GM12878 (cell line): Measurements from ENCODE around the gene AADACL2. TPM values are rescaled to one million over a fixed set of nuclear protein-coding genes. Genes with fewer than 3 reads are reported as not detected.

Source experiments
- ATAC-seq: fragments of 200-7000 bp; cut with Tn5 transposase; 3 replicates; pipeline ENCODE4 v1.9.1; 2020; ENCODE audit warnings: mild to moderate bottlenecking, moderate library complexity
- BruUV-seq: library from RNA; stranded (reverse); fragments of 400-500 nt; replicated peaks from 2 replicates; lab custom pipeline; 2021; lab: Mats Ljungman, UMichigan
- CTCF ChIA-PET: fragments of 300-600 bp; sonication (Branson Sonifier 250); formaldehyde crosslinking; extraction: SDS; loops from one replicate; lab custom pipeline; 2021; ENCODE audit warnings: inconsistent platforms; lab: Yijun Ruan, JAX
- POLR2A ChIA-PET: fragments of 350-600 bp; formaldehyde crosslinking; extraction: SDS; loops from one replicate; lab custom pipeline; 2021; ENCODE audit warnings: inconsistent platforms; lab: Charles Lee
- RAD21 ChIA-PET: fragments of 300-600 bp; sonication (Branson Sonifier 250); formaldehyde crosslinking; loops from one replicate; lab custom pipeline; 2023; ENCODE audit warnings: antibody characterized with exemption; ENCODE audit not compliant: unreplicated experiment; lab: Charles Lee
- SMC1A ChIA-PET: fragments of 300-600 bp; sonication (Branson Sonifier 250); formaldehyde crosslinking; loops from one replicate; lab custom pipeline; 2023; ENCODE audit not compliant: unreplicated experiment, uncharacterized antibody; lab: Charles Lee
- DNase-seq: peaks from one replicate; pipeline ENCODE4 v3.0.0-alpha.2; 2011; ENCODE audit warnings: low read depth, low spot score
- FAIRE-seq: peaks from 3 replicates; lab custom pipeline; 2011; peaks lifted over from hg19 to GRCh38; lab: Jason Lieb, UNC
- H2AFZ ChIP-seq: 2 replicates; pipeline ENCODE4 v1.6.0; 2011; ENCODE audit warnings: low read depth, low read length, control low read depth; ENCODE audit not compliant: control insufficient read depth
- H3K27ac ChIP-seq: 2 replicates; pipeline ENCODE4 v1.5.1; 2011; ENCODE audit warnings: control low read depth; ENCODE audit not compliant: control insufficient read depth, insufficient read depth
- H3K27me3 ChIP-seq, 2 experiments: replicated peaks in 1 of 2; 2 replicates each; pipeline versions ENCODE4 v1.6.0 to v1.6.1; 2011; ENCODE audit warnings: low read length in 1 of 2; ENCODE audit not compliant: control insufficient read depth in 2 of 2, insufficient read depth in 2 of 2
- H3K36me3 ChIP-seq, 2 experiments: 2 replicates each; pipeline ENCODE4 v1.5.1; 2011; ENCODE audit warnings: low read length in 1 of 2; ENCODE audit not compliant: control insufficient read depth in 2 of 2, insufficient read depth in 2 of 2
- H3K4me1 ChIP-seq: 2 replicates; pipeline ENCODE4 v1.6.1; 2011; ENCODE audit warnings: mild to moderate bottlenecking, low read length, moderate library complexity, mixed read lengths; ENCODE audit not compliant: control insufficient read depth, insufficient read depth
- H3K4me2 ChIP-seq: 2 replicates; pipeline ENCODE4 v1.6.0; 2011; ENCODE audit warnings: control low read depth; ENCODE audit not compliant: control insufficient read depth, insufficient read depth
- H3K4me3 ChIP-seq: fragments of 200-600 bp; sonication (generic); 2 replicates; pipeline ENCODE4 v1.5.1; 2016
- H3K79me2 ChIP-seq: 2 replicates; pipeline ENCODE4 v1.6.0; 2011; ENCODE audit warnings: low read length; ENCODE audit not compliant: control insufficient read depth, insufficient read depth
- H3K9ac ChIP-seq: 2 replicates; pipeline ENCODE4 v1.8.0; 2011; ENCODE audit warnings: low read length, control low read depth, mixed read lengths; ENCODE audit not compliant: control insufficient read depth, insufficient read depth
- H3K9me3 ChIP-seq: replicated peaks from 3 replicates; pipeline ENCODE4 v1.5.1; 2011; ENCODE audit warnings: mild to moderate bottlenecking, low read length; ENCODE audit not compliant: control insufficient read depth, insufficient read depth
- H4K20me1 ChIP-seq: 2 replicates; pipeline ENCODE4 v1.6.0; 2011; ENCODE audit not compliant: control insufficient read depth, insufficient read depth
- ATF7 ChIP-seq: fragments of 450-650 bp; IDR thresholded peaks from 2 replicates; pipeline ENCODE4 v1.6.1; 2016; ENCODE audit warnings: low read depth, mild to moderate bottlenecking
- BCL11A ChIP-seq: IDR thresholded peaks from 2 replicates; pipeline ENCODE4 v1.6.1; 2011; ENCODE audit warnings: low read depth, low read length
- EP300 ChIP-seq, 2 experiments: fragments of 150-350 bp in 1 of 2; IDR thresholded peaks; 2 replicates each; pipeline ENCODE4 v1.6.1; 2011 to 2012; ENCODE audit warnings: low read depth in 2 of 2, low read length in 2 of 2, borderline replicate concordance in 1 of 2, improper control_type of control experiment in 1 of 2, inconsistent platforms in 1 of 2; ENCODE audit not compliant: control insufficient read depth in 1 of 2
- EZH2 ChIP-seq: IDR thresholded peaks from 2 replicates; pipeline ENCODE4 v1.6.1; 2012; ENCODE audit warnings: low read depth, mild to moderate bottlenecking, control low read depth, inconsistent platforms, low read length, borderline replicate concordance; ENCODE audit not compliant: control insufficient read depth
- IKZF2 ChIP-seq, 2 experiments: fragments of 450-650 bp; IDR thresholded peaks; 2 replicates each; pipeline ENCODE4 v1.6.1; 2017; ENCODE audit warnings: mild to moderate bottlenecking in 2 of 2, moderate library complexity in 2 of 2
- IRF5 ChIP-seq: fragments of 450-650 bp; IDR thresholded peaks from 2 replicates; pipeline ENCODE4 v1.6.1; 2017; ENCODE audit warnings: borderline replicate concordance
- JUNB ChIP-seq: IDR thresholded peaks from 2 replicates; pipeline ENCODE4 v1.6.1; 2016; ENCODE audit warnings: antibody characterized with exemption, mild to moderate bottlenecking
- KLF5 ChIP-seq: fragments of 450-650 bp; IDR thresholded peaks from 2 replicates; pipeline ENCODE4 v1.6.1; 2014; ENCODE audit warnings: mild to moderate bottlenecking; ENCODE audit not compliant: partially characterized antibody
- RCOR1 ChIP-seq: conservative IDR thresholded peaks from 2 replicates; pipeline ENCODE4 v1.6.1; 2012; ENCODE audit warnings: low read depth, low read length, improper control_type of control experiment
- RFX5 ChIP-seq: IDR thresholded peaks from 2 replicates; pipeline ENCODE4 v1.6.1; 2011; ENCODE audit warnings: low read depth, low read length, improper control_type of control experiment
- STAT3 ChIP-seq: IDR thresholded peaks from 2 replicates; pipeline ENCODE4 v1.6.1; 2011; ENCODE audit warnings: low read depth, low read length, improper control_type of control experiment
- YY1 ChIP-seq: IDR thresholded peaks from 2 replicates; pipeline ENCODE4 v1.6.1; 2011; ENCODE audit warnings: low read depth, mild to moderate bottlenecking, low read length
- ZBTB40 ChIP-seq: fragments of 450-650 bp; IDR thresholded peaks from 2 replicates; pipeline ENCODE4 v1.6.1; 2016; ENCODE audit warnings: mild to moderate bottlenecking, moderate library complexity, borderline replicate concordance
- WGBS: methylation state at CpG from one replicate; pipeline ENCODE4 v1.1.6; 2016; ENCODE audit warnings: low lambda C conversion rate; ENCODE audit not compliant: insufficient replicate concordance, insufficient coverage; ENCODE audit errors: missing lambda C conversion rate; 5-methylcytosine and 5-hydroxymethylcytosine counted together
- in situ Hi-C: fragments of 300-500 bp; cut with MboI; formaldehyde crosslinking; loops from 9 replicates; pipeline ENCODE4 v1.14.3; 2018; ENCODE audit warnings: mixed read lengths
- intact Hi-C: fragments of 100-400 bp; cut with micrococcal nuclease; formaldehyde crosslinking; loops from one replicate; pipeline ENCODE4 v1.14.2; 2022; ENCODE audit not compliant: unreplicated experiment
- polyA plus RNA-seq, 11 experiments: library from polyadenylated mRNA; depleted of rRNA in 4 of 11; unstranded in 6 of 11; stranded (reverse) in 5 of 11; fragments of >200 nt; fragmentation: Nextera tagmentation in 4 of 11; fragmentation: Illumina TruSeq in 1 of 11; extraction: Ambion mirVana in 4 of 11; extraction: Trizol in 1 of 11; gene quantifications; 1 replicate in 1 of 11; 2 replicates in 10 of 11; pipeline versions ENCODE4 v1.2.1 to v1.2.3, GENCODE V29; 2011 to 2016; ENCODE audit warnings: inconsistent platforms in 2 of 11, missing spikeins in 2 of 11, low read depth in 1 of 11
- total RNA-seq, 4 experiments: library from RNA; depleted of rRNA in 3 of 4; stranded (reverse); fragments of >200 nt in 3 of 4; fragmentation: Illumina TruSeq in 1 of 4; extraction: Trizol in 1 of 4; gene quantifications; 2 replicates each; pipeline versions ENCODE4 v1.2.1 to v1.2.3, GENCODE V29; 2013 to 2021
- TF ChIP-seq, protein P1 (sequence below): fragments of 450-650 bp; IDR thresholded peaks from 2 replicates; pipeline ENCODE4 v1.6.1; 2017; ENCODE audit warnings: antibody characterized with exemption, mild to moderate bottlenecking, moderate library complexity

AADACL2 gene
- total and polyA plus RNA-seq, 10 of the 15 experiments (the other 5 are each of a cell fraction or from before 2014, with no cell fraction given) = not detected

GRCh38 chr3:151707216-151707615, 26.5 kb upstream of the AADACL2 start (continued):
- no peak for TF ChIP-seq EZH2
- no peak for TF ChIP-seq RFX5

DNA sequence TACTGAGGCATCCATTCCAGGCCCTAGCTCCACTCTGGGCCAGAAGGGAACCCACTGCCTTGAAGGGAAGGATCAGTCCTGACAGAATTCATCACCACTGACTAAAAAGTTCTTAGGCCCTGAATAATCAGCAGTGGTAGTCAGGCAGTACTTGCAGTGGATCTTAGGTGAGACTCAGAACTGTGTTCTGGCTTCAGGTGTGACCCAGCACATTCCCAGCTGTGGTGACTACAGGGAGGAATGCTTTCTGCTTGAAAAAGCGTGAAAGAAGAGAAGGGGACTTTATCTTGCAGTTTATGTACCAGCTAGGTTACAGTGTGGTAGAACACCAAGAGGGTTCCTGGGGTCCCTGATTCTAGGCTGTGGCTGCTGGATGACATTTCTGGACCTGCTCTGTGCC, 24.9 kb upstream of the AADACL2 start:
- Histone ChIP-seq H3K27me3 (no peaks in the 10 kb centered on the region), H3K36me3 (no peaks in the 10 kb centered on the region), H2AFZ (no peak overlapping the region), H3K4me3 (no peak overlapping the region), H4K20me1 (no peaks in the 10 kb centered on the region), H3K9ac (no peak overlapping the region), H3K4me1 (no peaks in the 10 kb centered on the region), H3K9me3 (no peaks in the 10 kb centered on the region), H3K79me2 (no peaks in the 10 kb centered on the region), H3K27ac (no peak overlapping the region), H3K4me2 (no peak overlapping the region)
- ATAC-seq (no peak), DNase-seq (no peak), FAIRE-seq (no peak)
- intact Hi-C loops (no loop called here), in situ Hi-C loops (no loop called here)
- SMC1A ChIA-PET = interaction anchor here (1.0 kb wide), 1 partner anchor 16 kb away, joined by 3 read pairs; no protein-coding TSS in a partner anchor
- CTCF ChIA-PET = no interaction called here
- RAD21 ChIA-PET = no interaction called here
- BruUV-seq = no TSS peak
- POLR2A ChIA-PET = no interaction called here
- WGBS = 6% methylated on average over 1 of the region's 1 CpG
- TF ChIP-seq KLF5 = no peak
- TF ChIP-seq IRF5 = no peak
- TF ChIP-seq IKZF2 (IDR thresholded peaks at IDR 0.05) = no peak
- no peak for TF ChIP-seq YY1
- TF ChIP-seq, protein P1, sequence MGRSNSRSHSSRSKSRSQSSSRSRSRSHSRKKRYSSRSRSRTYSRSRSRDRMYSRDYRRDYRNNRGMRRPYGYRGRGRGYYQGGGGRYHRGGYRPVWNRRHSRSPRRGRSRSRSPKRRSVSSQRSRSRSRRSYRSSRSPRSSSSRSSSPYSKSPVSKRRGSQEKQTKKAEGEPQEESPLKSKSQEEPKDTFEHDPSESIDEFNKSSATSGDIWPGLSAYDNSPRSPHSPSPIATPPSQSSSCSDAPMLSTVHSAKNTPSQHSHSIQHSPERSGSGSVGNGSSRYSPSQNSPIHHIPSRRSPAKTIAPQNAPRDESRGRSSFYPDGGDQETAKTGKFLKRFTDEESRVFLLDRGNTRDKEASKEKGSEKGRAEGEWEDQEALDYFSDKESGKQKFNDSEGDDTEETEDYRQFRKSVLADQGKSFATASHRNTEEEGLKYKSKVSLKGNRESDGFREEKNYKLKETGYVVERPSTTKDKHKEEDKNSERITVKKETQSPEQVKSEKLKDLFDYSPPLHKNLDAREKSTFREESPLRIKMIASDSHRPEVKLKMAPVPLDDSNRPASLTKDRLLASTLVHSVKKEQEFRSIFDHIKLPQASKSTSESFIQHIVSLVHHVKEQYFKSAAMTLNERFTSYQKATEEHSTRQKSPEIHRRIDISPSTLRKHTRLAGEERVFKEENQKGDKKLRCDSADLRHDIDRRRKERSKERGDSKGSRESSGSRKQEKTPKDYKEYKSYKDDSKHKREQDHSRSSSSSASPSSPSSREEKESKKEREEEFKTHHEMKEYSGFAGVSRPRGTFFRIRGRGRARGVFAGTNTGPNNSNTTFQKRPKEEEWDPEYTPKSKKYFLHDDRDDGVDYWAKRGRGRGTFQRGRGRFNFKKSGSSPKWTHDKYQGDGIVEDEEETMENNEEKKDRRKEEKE = no peak
- no peak for TF ChIP-seq JUNB
- no peak for TF ChIP-seq ZBTB40
- TF ChIP-seq RCOR1 = no peak
- no peak for TF ChIP-seq BCL11A
- TF ChIP-seq STAT3 = no peak
- no peak for TF ChIP-seq EP300 (IDR thresholded peaks at IDR 0.05; ENCODE audit: borderline replicate concordance in 1 of 2, control insufficient read depth in 1 of 2, low read depth in 2 of 2, low read length in 2 of 2)
- no peak for TF ChIP-seq ATF7
